Upper lobe of left lung (tissue), 4 donors: ENCODE data around the gene THBD.

Experiments
- POLR2A ChIP-seq, 4 donors: fragments of 450-650 bp; IDR thresholded peaks; one replicate each; pipeline ENCODE4 v1.5.1; 2016 to 2017; ENCODE audit warnings: antibody characterized with exemption in 4 of 4, mild to moderate bottlenecking in 2 of 4
- POLR2AphosphoS5 ChIP-seq, 2 donors: sonication (generic); formaldehyde crosslinking; IDR thresholded peaks; one replicate each; pipeline ENCODE4 v1.5.1; 2017; ENCODE audit warnings: antibody characterized with exemption in 2 of 2
- TF ChIP-seq, protein P1 (sequence below), 6 experiments: fragments of 450-650 bp in 4 of 6; fragments of 200-600 bp in 2 of 6; sonication (generic) in 2 of 6; IDR thresholded peaks; one replicate each; pipeline ENCODE4 v1.5.1; 2016 to 2019; ENCODE audit warnings: antibody characterized with exemption in 6 of 6

DNA sequence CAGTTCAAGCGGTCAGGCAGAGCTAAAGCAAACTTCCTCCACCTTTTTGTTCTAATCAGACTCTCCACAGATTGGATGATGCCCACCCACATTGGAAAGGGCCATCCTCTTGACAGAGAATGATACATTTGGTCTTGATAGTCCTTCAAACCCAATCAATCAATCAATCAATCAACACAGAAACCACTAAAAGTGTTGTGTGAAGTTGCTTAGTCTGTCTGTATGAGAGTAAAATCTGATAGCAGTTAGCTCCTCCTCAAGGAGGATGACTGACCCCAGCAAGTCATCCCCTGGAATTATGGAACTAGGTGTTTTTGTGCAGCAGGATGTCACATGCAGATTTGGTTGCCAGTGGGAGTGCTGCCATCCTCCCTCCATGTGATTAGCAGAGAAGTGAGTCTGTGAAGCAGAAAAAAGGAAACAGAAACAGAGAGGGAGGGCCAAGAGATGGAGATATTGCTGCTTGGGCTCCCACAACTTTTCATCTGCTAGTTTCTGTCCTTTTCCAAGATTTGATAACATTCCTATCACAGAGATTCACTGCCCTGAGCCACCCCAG lies 46.3 kb downstream of the THBD start:
- TF ChIP-seq, protein P1, sequence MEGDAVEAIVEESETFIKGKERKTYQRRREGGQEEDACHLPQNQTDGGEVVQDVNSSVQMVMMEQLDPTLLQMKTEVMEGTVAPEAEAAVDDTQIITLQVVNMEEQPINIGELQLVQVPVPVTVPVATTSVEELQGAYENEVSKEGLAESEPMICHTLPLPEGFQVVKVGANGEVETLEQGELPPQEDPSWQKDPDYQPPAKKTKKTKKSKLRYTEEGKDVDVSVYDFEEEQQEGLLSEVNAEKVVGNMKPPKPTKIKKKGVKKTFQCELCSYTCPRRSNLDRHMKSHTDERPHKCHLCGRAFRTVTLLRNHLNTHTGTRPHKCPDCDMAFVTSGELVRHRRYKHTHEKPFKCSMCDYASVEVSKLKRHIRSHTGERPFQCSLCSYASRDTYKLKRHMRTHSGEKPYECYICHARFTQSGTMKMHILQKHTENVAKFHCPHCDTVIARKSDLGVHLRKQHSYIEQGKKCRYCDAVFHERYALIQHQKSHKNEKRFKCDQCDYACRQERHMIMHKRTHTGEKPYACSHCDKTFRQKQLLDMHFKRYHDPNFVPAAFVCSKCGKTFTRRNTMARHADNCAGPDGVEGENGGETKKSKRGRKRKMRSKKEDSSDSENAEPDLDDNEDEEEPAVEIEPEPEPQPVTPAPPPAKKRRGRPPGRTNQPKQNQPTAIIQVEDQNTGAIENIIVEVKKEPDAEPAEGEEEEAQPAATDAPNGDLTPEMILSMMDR (IDR thresholded peaks at IDR 0.05): no peak
- TF ChIP-seq POLR2A (IDR thresholded peaks at IDR 0.05) (no peak), POLR2AphosphoS5 (IDR thresholded peaks at IDR 0.05) (no peak)
